H9 (cell line): ENCODE data around the gene EPB41L4B. TPM values are rescaled to one million over a fixed set of nuclear protein-coding genes. Genes with fewer than 3 reads are reported as not detected.

ENCODE experiments used
- DNase-seq: peaks from one replicate; pipeline ENCODE4 v3.0.0-alpha.2; 2017
- H2AFZ ChIP-seq: one replicate; pipeline ENCODE4 v1.6.1; 2013; ENCODE audit warnings: mild to moderate bottlenecking, low read length, control low read depth, moderate library complexity
- H2AK5ac ChIP-seq: 2 replicates; pipeline ENCODE4 v1.6.1; 2013; ENCODE audit warnings: low read length, control low read depth, mixed read lengths; ENCODE audit not compliant: insufficient read length
- H2BK120ac ChIP-seq: one replicate; pipeline ENCODE4 v1.6.1; 2013; ENCODE audit warnings: low read depth, mild to moderate bottlenecking, low read length, control low read depth, inconsistent platforms; ENCODE audit not compliant: poor library complexity, severe bottlenecking
- H2BK12ac ChIP-seq: 2 replicates; pipeline ENCODE4 v1.6.1; 2013; ENCODE audit warnings: low read length, control low read depth, mixed read lengths, low read depth; ENCODE audit not compliant: insufficient read length
- H2BK15ac ChIP-seq: 2 replicates; pipeline ENCODE4 v1.6.1; 2013; ENCODE audit warnings: low read depth, low read length, control low read depth
- H2BK20ac ChIP-seq: one replicate; pipeline ENCODE4 v1.6.1; 2013; ENCODE audit warnings: low read depth, mild to moderate bottlenecking, low read length, control low read depth, inconsistent platforms; ENCODE audit not compliant: poor library complexity, severe bottlenecking
- H2BK5ac ChIP-seq: 2 replicates; pipeline ENCODE4 v1.6.1; 2013; ENCODE audit warnings: low read length, control low read depth, mixed read lengths; ENCODE audit not compliant: insufficient read length
- H3K14ac ChIP-seq: 2 replicates; pipeline ENCODE4 v1.6.1; 2013; ENCODE audit warnings: low read length, control low read depth; ENCODE audit not compliant: insufficient read depth
- H3K18ac ChIP-seq: 2 replicates; pipeline ENCODE4 v1.6.1; 2013; ENCODE audit warnings: low read depth, mild to moderate bottlenecking, mixed read lengths, low read length, control low read depth; ENCODE audit not compliant: insufficient read length
- H3K23ac ChIP-seq: 2 replicates; pipeline ENCODE4 v1.6.1; 2013; ENCODE audit warnings: low read length, control low read depth, mixed read lengths, low read depth; ENCODE audit not compliant: insufficient read length
- H3K23me2 ChIP-seq: 2 replicates; pipeline ENCODE4 v1.6.1; 2013; ENCODE audit warnings: low read depth, mild to moderate bottlenecking, mixed read lengths, low read length, control low read depth; ENCODE audit not compliant: insufficient read length, poor library complexity, severe bottlenecking
- H3K27ac ChIP-seq: 2 replicates; pipeline ENCODE4 v1.5.1; 2013; ENCODE audit warnings: low read length, control low read depth, mixed read lengths, low read depth; ENCODE audit not compliant: insufficient read length
- H3K27me3 ChIP-seq: 2 replicates; pipeline ENCODE4 v1.6.1; 2013; ENCODE audit warnings: low read length, control low read depth, inconsistent platforms; ENCODE audit not compliant: insufficient read depth
- H3K4ac ChIP-seq: 2 replicates; pipeline ENCODE4 v1.6.1; 2013; ENCODE audit warnings: low read depth, mild to moderate bottlenecking, control low read depth, inconsistent platforms, low read length, moderate library complexity
- H3K4me1 ChIP-seq: 2 replicates; pipeline ENCODE4 v1.6.1; 2013; ENCODE audit warnings: low read length, control low read depth, inconsistent platforms; ENCODE audit not compliant: insufficient read depth
- H3K4me2 ChIP-seq: 2 replicates; pipeline ENCODE4 v1.6.1; 2013; ENCODE audit warnings: low read length, control low read depth, mixed read lengths; ENCODE audit not compliant: insufficient read length, insufficient read depth
- H3K56ac ChIP-seq: 2 replicates; pipeline ENCODE4 v1.6.1; 2013; ENCODE audit warnings: low read depth, mild to moderate bottlenecking, mixed read lengths, low read length, control low read depth; ENCODE audit not compliant: insufficient read length
- H3K79me1 ChIP-seq: 2 replicates; pipeline ENCODE4 v1.6.1; 2013; ENCODE audit warnings: low read depth, mild to moderate bottlenecking, moderate library complexity, low read length, control low read depth, inconsistent platforms; ENCODE audit not compliant: insufficient read depth, poor library complexity, severe bottlenecking
- H3K79me2 ChIP-seq: 2 replicates; pipeline ENCODE4 v1.6.1; 2013; ENCODE audit warnings: low read length, control low read depth, inconsistent platforms; ENCODE audit not compliant: insufficient read depth
- H3K9ac ChIP-seq: 2 replicates; pipeline ENCODE4 v1.6.1; 2013; ENCODE audit warnings: low read length, control low read depth, mixed read lengths; ENCODE audit not compliant: insufficient read length; ENCODE audit errors: extremely low read depth
- H3K9me3 ChIP-seq: one replicate; pipeline ENCODE4 v1.6.1; 2013; ENCODE audit warnings: low read depth, low read length, inconsistent platforms; ENCODE audit not compliant: control insufficient read depth
- H3T11ph ChIP-seq: one replicate; pipeline ENCODE4 v1.6.1; 2013; ENCODE audit warnings: mild to moderate bottlenecking, low read length, control low read depth, inconsistent platforms
- H4K20me1 ChIP-seq: one replicate; pipeline ENCODE4 v1.6.1; 2013; ENCODE audit not compliant: control insufficient read depth, insufficient read length, insufficient read depth
- H4K5ac ChIP-seq: 2 replicates; pipeline ENCODE4 v1.6.1; 2013; ENCODE audit warnings: low read depth, mild to moderate bottlenecking, mixed read lengths, low read length, control low read depth; ENCODE audit not compliant: insufficient read length
- H4K8ac ChIP-seq: replicated peaks from 2 replicates; pipeline ENCODE4 v1.6.1; 2013; ENCODE audit warnings: low read length, control low read depth, mixed read lengths, low read depth; ENCODE audit not compliant: insufficient read length
- H4K91ac ChIP-seq: 2 replicates; pipeline ENCODE4 v1.6.1; 2013; ENCODE audit warnings: low read depth, mild to moderate bottlenecking, moderate library complexity, mixed read lengths, low read length, control low read depth; ENCODE audit not compliant: insufficient read length
- H3K27ac Mint-ChIP-seq, 3 experiments: 2 replicates in 2 of 3; 3 replicates in 1 of 3; pipeline ENCODE4 v1.8.0; 2020 to 2021; ENCODE audit warnings: mixed read lengths in 3 of 3, mild to moderate bottlenecking in 1 of 3, moderate library complexity in 1 of 3
- H3K27me3 Mint-ChIP-seq: 2 replicates; pipeline ENCODE4 v1.8.0; 2021; ENCODE audit warnings: low read depth, mild to moderate bottlenecking, moderate library complexity, mixed read lengths
- H3K36me3 Mint-ChIP-seq, 3 experiments: 2 replicates in 2 of 3; 3 replicates in 1 of 3; pipeline ENCODE4 v1.8.0; 2020 to 2021; ENCODE audit warnings: low read depth in 3 of 3, mixed read lengths in 3 of 3; ENCODE audit not compliant: insufficient read depth in 1 of 3
- H3K4me1 Mint-ChIP-seq, 2 experiments: 2 replicates each; pipeline ENCODE4 v1.8.0; 2020; ENCODE audit warnings: mixed read lengths in 2 of 2
- H3K4me3 Mint-ChIP-seq, 2 experiments: 2 replicates in 1 of 2; 3 replicates in 1 of 2; pipeline ENCODE4 v1.8.0; 2020 to 2021; ENCODE audit warnings: mild to moderate bottlenecking in 2 of 2, mixed read lengths in 2 of 2, moderate library complexity in 1 of 2
- H3K9me3 Mint-ChIP-seq, 2 experiments: 2 replicates in 1 of 2; 3 replicates in 1 of 2; pipeline ENCODE4 v1.8.0; 2020; ENCODE audit warnings: mild to moderate bottlenecking in 2 of 2, mixed read lengths in 2 of 2, moderate library complexity in 1 of 2
- CTCF ChIP-seq: fragments of 200-600 bp; sonication (generic); conservative IDR thresholded peaks from 3 replicates; pipeline ENCODE4 v1.8.0; 2021; ENCODE audit warnings: antibody characterized with exemption, mild to moderate bottlenecking
- total RNA-seq: library from RNA; stranded (reverse); gene quantifications from 2 replicates; pipeline ENCODE4 v1.2.1, GENCODE V29; 2021

The EPB41L4B gene
- total RNA-seq, 1 experiment from 2014 or later, result 18.9 TPM

- H3K27me3 ChIP-seq, result no peaks in the 10 kb centered on the region
- H2AK5ac ChIP-seq, result no peak overlapping the region
- H3K4ac ChIP-seq, result no peak overlapping the region
- peaks cover 2 to 19% (median 4%) of the 10 kb centered on the region in 3 experiments; a peak in 4 of 7 replicates for H3K36me3 Mint-ChIP-seq
- no peak overlapping the region for H3K9ac ChIP-seq
- no peak for TF ChIP-seq CTCF
- H3K27ac ChIP-seq, result no peak overlapping the region
- peaks cover 35 to 41% of the 10 kb centered on the region in 2 experiments for H3K4me1 Mint-ChIP-seq
- no peaks in the 10 kb centered on the region for H3K9me3 ChIP-seq
- H3K27me3 Mint-ChIP-seq, result no peaks in the 10 kb centered on the region; the same call in 1 of the 2 replicates
- no peak overlapping the region for H4K8ac ChIP-seq
- no peak overlapping the region for H2BK20ac ChIP-seq
- no peak overlapping the region for H3T11ph ChIP-seq
- no peak overlapping the region for H3K4me2 ChIP-seq
- no peak overlapping the region for H4K91ac ChIP-seq
- H2BK5ac ChIP-seq, result no peak overlapping the region
- H2BK15ac ChIP-seq, result no peak overlapping the region
- H4K5ac ChIP-seq, result no peak overlapping the region
- H3K4me3 Mint-ChIP-seq, result no peak overlapping the region
- no peaks in the 10 kb centered on the region; a peak in 1 of 5 replicates for H3K9me3 Mint-ChIP-seq
- H4K20me1 ChIP-seq, result no peaks in the 10 kb centered on the region
- H3K18ac ChIP-seq, result no peak overlapping the region
- H2BK120ac ChIP-seq, result no peak overlapping the region
- H3K23me2 ChIP-seq, result no peaks in the 10 kb centered on the region
- no peaks in the 10 kb centered on the region; the same call in 1 of the 2 replicates for H3K4me1 ChIP-seq
- no peak overlapping the region for H2AFZ ChIP-seq
- no peak overlapping the region for H2BK12ac ChIP-seq
- DNase-seq, result no peak
- H3K14ac ChIP-seq, result no peak overlapping the region
- H3K79me1 ChIP-seq, result no peaks in the 10 kb centered on the region
- H3K27ac Mint-ChIP-seq, result peak overlapping the region in 1 of 3 experiments; percentile 22; a peak in 1 of 7 replicates
- H3K79me2 ChIP-seq, result no peaks in the 10 kb centered on the region
- no peak overlapping the region for H3K23ac ChIP-seq
- H3K56ac ChIP-seq, result no peak overlapping the region
Observed at GRCh38 chr9:109247228-109247627, 73.6 kb downstream of the EPB41L4B start.
